GM19099 (cell line): ENCODE results near the gene LRRC47.

Experiments
- POLR2A ChIP-seq: IDR thresholded peaks from 3 replicates; pipeline ENCODE4 v1.6.1; 2011; ENCODE audit warnings: low read depth; ENCODE audit not compliant: insufficient read length; ENCODE audit errors: extremely low read depth

LRRC47 gene

DNA sequence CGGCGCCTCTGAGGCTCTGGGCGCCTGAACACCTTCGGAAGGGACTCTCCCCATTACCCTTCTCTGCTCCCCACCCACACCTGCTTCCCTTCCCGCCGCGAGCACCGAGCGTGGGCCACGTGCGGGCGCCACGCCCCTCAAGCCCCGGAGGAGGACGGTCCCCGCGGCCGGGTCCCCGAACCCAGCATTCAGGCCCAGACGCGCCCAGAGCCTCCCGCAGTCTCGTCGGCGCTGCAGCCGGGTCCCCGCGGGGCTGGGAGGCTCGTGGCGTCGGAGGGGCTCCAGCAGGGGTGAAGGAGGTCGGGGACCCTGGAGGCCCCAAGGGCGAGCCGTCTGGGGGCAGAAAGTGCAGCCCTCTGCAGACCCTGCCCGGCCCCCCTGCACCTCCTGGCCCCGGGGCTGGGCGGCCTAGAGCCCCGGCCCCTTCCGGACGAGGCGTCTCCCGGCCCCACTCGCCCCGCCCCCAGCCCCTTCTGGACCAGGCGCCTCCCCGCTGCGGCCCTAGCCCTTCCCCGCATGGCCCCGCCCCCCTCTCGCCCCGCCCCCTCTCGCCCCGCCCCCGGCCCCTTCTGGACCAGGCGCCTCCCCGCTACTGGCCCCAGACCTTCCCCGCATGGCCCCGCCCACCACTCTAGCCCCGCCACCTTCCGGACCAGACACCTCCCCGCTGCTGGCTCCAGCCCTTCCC is 24.1 kb downstream of the LRRC47 start:
- TF ChIP-seq POLR2A, result no peak

DNA sequence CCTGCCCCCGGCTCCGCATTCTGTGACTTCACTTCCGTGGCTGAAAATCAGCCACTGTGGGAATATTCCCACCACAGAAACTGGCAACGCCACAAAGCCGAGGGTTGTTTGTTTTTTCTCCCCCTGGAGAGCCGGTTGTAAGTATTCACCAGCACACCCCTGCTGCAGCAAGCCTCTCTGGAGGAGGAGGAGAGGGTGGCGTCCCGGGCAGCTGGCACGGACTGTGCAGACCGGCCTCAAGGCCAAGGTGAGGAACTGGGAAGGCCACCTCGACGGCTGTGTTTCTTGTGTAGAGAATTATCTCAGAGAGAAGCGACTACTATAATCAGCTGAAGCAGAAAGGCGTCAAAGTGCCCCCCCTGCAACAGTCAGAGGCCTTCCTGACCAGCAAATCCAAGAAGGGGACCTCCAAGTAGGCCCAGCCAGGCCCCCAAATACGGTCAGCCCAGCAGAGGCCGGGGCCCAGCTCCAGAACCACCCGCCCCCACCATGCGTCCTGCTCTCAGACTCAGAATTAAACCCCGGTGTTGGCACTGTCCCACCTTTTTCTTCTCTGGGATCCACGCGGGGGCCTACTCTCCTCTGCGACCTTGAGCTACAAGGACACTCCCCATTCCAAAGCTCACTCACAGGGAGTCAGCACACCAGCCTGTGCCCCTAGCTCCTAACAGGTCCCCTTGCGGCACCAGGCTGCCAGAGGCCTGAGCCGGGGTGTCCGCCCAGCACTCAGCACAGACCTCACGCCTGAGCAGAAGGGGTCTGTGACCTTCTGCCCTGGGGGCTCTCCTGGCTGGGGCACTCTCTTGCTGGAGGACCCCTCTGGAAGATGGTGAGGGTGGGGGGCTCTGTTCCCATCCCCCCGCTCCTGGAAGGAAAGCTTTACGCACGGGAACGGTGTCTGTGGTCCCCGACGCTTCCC is 24.9 kb downstream of the LRRC47 start:
- no peak for TF ChIP-seq POLR2A

DNA sequence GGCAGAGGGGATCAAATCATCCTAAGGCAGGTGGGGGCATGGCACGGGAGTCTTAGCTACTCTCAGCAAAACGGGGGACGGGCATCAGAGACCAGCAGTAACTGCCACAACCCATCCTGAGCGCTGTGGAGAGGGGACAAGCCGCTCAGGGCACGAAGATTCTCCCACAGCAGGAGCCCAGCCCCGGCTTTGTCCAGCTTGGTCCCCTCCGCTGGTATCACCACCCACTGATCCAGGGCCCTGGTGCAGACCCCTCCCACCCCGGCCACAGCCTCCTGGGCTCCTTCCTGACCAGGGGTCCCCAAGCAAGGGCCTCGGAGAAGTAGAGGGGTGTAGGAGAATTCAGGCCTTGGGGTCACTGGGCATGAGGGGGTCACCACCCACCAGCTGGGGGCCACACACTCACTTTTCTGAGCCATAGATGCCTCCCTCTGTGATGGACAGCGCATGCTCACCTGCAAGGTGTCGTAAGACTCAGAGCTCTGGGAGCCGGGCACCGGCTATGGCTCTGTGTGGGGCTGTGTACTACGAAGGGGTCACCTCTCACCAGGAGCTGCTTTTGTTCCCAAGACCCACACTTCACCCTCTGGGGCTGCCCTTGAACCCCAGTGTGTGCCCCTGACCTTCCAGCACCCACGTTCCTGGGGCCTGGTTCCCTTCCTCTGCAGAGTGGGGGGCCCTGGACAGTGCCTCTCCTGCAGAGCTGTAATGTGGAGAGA is 26.1 kb downstream of the LRRC47 start:
- no peak for TF ChIP-seq POLR2A

DNA sequence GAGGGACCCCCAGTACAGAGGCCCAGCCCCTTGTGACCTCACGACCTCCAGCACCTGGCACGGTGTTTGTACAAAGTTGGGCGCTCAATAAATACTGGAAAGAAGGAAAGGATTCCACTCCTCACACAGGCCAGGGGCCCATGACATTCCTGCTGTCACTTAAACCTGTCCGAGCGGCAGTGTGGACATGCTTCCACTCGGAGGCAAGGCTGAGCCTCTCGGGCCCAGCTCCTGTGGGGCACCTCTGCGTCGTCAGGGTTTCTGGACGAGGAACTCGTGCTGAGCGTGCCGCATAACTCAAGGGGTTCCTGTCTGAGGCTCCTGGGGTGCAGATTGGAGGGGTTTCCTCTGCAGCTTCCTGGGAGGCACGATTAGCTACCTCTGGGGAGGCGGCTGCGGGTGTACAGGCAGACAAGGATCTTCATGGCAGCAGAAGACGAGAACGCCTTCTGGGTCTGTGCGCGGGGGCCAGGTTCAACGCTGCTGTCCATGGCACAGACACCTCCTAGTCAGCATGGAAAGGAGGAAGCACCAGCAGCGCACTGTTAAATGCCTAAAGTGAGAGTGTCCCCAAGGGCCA is 27.4 kb downstream of the LRRC47 start:
- TF ChIP-seq POLR2A, result no peak

DNA sequence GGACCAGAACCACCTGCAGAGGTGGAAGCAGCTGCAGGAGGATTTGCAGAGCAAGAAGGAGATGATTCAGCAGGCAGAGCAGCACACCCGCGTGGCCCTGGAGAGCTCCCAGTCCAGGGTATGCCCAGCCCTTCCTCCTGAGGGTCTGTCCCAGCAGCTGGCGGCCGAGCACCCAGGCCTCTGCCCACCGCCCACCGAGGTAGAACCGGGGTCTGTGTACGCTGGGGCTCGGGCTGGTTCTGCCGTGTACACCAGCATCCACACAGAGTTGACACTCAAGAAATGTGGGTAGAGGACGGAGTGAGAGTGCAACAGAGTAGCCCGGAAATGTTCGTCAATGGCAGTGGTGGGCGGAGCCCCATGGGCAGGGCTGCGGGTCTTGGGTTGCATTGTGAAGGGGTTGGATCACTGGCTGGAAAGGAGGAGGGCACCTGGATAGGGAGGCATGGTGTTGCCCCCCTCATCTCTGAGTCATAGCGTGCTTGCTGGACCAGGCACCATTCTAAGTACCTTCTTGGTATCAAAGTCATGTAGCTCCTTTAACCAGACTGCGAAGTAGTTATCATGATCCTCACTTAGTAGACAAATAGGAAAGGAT is 28.9 kb downstream of the LRRC47 start:
- no peak for TF ChIP-seq POLR2A

DNA sequence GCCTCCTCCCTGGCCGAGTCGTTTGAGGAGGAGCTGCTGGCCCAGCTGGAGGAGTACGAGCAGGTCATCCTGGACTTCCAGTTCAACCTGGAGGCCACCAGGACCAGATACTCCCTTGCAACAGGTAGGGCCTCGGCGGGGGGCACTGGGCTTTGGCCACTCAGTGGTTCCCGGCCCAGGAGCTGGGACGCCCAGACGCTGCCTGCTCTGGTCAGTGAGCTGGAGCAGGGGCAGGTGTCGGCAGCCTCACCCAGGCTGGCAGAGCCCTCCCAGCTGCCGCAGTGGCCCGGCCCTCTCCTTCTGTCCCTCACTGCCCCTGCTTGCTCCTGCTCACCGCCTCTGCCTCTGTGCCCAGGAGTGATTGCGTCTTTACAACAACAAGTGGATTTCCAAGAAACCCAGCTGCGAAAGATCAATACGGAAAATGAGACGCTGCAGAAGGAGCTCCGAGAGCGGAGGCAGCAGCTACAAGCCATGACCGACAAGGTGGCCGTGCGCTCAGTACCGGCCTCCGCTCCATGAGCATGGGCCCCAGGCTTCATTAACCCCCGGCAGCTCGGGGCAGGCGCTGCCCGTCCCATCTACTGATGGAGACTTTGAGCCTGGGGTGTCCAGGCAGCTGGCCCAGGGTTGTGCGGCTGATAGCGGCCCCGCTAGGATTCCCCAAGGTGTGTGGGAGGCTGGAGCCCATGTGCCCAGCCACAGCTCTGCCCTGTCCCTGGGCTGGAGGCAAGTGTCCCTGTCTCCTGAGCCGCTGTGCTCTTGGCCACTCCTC is 32.8 kb downstream of the LRRC47 start:
- TF ChIP-seq POLR2A, result no peak

DNA sequence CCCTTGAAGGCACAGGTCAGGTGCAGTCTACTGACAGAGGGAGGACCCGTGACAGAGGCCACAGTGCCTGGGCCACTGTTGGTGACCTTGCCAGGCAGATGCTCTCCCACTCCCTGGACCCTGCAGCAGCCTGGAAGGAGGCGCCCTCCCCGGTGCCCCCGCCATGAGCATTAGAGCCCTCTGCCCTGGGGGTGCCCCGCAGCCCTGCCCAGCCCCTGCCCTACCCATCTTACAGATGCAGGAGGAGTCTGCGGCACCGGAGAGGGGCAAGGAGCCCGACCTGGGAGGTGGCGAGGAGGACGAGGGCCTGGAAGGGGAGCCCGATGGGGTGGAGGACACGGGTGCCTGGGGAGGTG is 33.4 kb downstream of the LRRC47 start:
- TF ChIP-seq POLR2A, result no peak

DNA sequence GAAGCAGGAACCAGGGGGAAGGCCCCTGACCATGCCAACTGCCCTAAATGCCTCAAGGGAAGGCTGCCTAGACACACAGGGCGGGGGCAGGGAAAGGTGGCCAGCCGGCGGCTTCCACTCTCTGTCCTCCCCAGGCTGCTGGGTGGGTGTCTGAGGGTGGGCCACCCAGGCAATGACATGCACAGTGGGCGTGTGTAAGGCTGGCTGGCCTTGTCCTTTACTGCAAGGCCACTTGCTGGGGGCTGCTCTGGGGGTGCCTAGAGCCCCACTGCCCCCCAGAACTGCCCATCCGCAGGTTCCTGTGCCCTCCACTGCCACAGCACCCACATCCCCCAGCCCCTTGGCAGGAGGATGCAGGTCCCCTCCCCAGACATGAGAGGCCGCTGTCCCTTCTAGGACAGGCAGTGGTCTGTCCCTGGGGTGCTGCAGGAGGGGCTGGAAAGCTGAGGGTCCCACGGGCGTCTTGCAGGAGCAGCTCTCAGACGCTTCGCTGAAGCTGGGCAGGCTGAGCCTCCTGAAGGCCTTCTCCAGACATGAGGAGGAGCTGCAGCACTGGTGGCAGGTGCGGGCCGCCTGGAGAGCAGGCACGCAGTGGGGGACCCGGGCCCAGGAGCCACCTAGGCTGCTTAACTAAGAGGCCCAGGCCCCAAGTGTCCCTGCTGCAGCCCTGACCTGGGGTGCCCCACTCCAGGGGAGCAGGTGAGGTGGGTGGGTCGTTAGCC is 34.0 kb downstream of the LRRC47 start:
- TF ChIP-seq POLR2A, result no peak

DNA sequence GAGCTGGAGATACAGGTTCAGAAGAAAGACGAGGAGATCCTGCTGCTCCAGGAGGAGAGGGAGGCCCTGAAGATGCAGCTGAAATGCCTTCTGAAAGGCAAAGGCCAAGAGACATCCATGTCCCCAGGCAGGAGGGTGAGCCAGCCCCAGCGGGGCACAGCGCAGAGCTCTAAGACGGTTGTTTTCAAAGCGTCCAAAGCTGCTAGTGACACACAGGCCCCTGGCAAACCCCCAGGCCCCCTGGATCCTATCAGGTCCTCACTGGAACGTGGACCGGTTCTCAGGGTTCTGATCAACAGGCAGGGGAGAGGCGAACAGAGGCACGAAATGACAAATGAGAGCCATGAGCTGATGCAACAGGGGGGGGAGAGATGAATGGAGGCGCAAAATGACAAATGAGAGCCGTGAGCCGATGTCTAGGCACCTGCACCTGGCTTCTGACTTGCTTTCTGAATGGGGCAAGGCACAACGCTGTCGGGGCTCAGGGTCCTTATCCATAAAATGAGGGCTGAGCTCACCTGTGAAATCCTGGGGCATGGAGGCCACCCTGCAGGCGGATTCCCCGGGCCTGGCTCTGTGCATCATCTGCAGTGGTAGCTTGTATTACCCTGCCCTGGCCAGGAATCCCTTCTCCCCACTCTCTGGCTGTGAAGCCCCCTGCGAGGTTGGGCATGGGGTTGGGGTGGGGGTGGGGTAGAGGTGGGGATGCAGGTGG is 34.8 kb downstream of the LRRC47 start:
- no peak for TF ChIP-seq POLR2A

DNA sequence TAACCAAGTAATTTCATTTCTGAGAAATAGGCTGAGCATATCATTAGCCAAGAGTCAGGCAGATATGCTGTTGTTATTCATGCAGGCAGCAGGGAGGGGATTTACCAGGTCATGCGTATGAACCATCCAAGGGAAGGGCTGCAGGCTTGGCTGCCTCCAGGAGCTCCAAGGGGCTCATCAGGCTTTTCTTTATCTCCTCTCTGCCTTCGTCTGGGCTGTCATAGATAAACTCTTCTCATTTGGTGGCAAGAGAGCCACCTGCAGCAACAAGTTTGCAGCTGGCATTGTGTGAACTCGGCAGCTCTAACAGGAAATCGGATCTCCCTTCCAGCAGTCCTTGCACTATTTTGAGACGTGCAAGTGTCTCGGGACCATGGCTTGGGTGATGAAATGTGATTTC is 36.5 kb downstream of the LRRC47 start:
- no peak for TF ChIP-seq POLR2A

DNA sequence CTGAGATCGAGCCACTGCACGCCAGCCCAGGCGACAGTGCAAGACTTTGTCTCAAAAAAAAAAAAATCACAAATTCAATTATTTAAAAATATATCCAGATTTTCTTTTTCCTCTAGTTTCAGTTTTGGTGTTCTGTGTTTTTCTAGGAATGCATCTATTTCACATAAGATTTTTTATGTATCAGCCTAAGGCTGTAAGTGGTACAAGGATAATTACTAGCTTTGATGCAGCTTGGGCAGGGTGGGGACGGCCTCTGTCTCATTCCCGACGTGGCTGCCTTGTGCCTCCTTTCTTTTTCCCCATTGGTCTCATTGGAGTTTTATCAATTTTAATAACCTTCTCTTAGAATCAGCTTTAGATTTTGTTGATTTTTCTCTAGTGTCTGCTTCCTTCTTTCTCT is 37.1 kb downstream of the LRRC47 start:
- TF ChIP-seq POLR2A, result no peak

DNA sequence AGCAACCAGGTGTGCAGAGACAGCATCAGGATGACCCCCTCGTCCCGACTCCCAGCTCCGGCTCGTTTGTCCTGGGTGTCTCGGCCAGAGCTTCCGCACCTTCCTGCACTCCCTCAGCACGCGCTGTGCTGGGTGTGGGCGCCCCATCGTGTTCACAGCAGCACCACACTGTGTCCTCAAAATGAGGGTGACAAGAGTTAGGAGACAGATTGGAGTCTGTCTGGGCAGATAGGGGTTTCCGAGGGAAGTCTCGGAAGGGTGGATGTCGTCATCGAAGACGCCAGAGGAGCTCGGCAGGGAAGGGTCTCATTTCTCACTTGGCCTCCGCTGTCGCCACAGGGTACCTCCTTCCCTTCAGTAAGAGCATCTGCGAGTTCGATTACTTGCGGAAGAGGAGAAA is 39.9 kb downstream of the LRRC47 start:
- no peak for TF ChIP-seq POLR2A

DNA sequence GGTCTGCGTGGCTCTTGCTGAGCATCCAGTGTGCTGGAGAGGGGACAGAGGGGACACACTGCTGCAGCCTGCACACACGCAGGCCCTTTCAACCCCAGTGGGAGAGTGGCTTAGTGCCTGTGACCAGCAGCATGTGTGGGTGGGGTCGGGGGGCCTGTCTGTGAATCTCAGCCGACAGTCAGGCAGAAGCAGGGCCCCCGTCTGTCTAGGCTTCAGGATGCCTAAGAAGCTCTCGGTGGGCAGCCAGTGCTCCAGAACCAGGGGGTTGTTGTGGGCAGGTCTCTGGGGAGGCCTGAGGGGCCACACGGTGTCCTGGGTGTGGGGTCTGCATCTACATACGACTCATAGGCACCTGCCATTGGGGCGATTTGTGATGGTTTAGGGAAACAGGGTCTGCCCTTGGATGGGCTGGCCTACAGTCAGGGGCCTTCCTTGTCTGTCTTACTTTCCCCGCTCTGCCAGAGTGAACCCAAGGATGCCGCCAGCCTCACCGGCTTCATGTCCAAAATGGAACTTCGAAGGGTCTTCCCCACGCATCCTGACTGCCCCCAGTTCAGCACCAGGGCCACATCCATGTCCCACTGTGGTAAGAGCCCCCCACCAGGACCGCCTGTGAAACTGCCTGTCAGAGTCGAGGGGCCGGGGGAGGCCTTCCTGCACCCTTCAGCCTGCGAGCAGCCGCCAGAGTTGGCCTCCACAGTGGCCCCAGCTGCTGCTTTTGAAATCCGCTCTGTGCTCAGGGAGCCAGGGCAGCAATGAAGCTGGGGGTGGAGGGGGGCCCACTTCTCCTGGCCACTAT is 42.4 kb downstream of the LRRC47 start:
- no peak for TF ChIP-seq POLR2A
